Measurements from ENCODE around the gene NPPA. TPM values are rescaled to one million over a fixed set of nuclear protein-coding genes. Genes with fewer than 3 reads are reported as not detected.

Gene NPPA
- total RNA-seq, 1 donor from 2014 or later: not detected

DNA sequence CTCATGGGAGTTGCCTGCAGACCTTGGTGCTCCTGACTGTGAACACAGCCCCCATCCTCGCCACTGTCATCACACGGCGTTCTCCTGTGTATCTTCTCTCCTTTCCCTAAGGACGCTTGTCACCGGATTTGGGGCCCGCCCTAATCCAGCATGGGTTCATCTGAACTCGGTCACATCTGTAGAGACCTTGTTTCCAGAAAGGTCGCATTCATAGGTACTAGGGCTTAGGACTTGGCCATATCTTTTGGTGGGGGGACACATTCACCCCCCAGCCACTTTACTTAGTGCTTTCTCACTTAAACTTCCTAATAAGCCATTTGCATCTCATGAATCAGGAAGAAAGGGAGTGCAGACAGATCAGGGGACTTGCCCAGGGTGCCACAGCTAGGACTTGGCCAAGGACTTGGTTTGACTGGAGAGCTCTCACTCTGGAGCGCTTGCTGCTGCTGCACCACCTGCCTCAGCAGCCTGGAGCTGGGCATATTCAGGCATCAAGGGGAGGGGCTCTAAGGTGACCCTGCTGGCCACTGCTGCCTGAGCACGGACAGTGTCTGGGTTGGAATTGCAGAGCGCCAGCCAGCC lies 9.7 kb downstream of the NPPA start:
- H3K27me3 Mint-ChIP-seq (ENCODE audit: unreplicated experiment): peaks cover 11% of the 10 kb centered on the region

DNA sequence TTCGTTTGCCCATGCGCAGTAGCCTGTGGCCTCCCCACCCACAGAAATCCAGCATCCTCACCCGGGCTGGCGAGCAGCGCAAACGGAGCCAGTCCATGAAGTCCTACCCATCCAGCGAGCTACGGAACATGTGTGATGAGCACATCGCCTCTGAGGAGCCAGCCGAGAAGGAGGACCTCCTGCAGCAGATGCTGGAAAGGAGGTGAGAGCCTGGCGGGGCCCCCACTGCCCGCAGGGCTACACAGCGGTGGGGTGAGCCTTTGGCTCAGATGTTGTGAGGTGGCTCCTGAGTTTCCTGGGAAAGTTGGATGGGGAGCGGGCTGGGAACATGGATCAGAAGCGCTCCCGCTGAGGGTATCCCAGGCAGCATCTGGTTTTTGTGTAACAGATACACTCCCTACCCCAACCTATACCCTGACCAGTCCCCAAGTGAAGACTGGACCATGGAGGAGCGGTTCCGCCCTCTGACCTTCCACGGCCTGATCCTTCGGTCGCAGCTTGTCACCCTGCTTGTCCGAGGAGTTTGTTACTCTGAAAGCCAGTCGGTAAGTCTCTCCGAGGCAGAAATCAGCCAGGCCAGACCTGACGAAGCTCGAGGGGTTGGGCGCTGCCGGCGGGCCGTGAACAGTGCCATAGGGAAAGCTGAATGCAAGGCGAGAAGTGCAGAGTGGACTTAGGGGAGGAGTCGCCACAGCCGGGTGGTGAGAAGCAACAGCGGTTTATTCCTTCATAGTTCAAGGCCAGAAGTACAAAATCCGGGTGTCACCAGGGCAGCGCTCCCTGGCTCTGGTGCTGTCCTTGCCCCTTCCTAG lies 10.4 kb downstream of the NPPA start:
- TF ChIP-seq, protein P1, sequence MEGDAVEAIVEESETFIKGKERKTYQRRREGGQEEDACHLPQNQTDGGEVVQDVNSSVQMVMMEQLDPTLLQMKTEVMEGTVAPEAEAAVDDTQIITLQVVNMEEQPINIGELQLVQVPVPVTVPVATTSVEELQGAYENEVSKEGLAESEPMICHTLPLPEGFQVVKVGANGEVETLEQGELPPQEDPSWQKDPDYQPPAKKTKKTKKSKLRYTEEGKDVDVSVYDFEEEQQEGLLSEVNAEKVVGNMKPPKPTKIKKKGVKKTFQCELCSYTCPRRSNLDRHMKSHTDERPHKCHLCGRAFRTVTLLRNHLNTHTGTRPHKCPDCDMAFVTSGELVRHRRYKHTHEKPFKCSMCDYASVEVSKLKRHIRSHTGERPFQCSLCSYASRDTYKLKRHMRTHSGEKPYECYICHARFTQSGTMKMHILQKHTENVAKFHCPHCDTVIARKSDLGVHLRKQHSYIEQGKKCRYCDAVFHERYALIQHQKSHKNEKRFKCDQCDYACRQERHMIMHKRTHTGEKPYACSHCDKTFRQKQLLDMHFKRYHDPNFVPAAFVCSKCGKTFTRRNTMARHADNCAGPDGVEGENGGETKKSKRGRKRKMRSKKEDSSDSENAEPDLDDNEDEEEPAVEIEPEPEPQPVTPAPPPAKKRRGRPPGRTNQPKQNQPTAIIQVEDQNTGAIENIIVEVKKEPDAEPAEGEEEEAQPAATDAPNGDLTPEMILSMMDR (IDR thresholded peaks at IDR 0.05; ENCODE audit: unreplicated experiment): no peak
- Mint-ChIP-seq H3K27ac (ENCODE audit: unreplicated experiment) (no peak overlapping the region), H3K4me1 (ENCODE audit: unreplicated experiment) (peaks cover 5% of the 10 kb centered on the region), H3K27me3 (ENCODE audit: unreplicated experiment) (peaks cover 11% of the 10 kb centered on the region), H3K9me3 (ENCODE audit: unreplicated experiment) (no peaks in the 10 kb centered on the region), H3K36me3 (ENCODE audit: low read depth, unreplicated experiment) (peaks cover 58% of the 10 kb centered on the region), H3K4me3 (ENCODE audit: unreplicated experiment) (no peak overlapping the region)
- DNase-seq (ENCODE audit: low spot score): no peak

More for the DNA sequence above, 9.7 kb downstream of the NPPA start:
- Mint-ChIP-seq H3K4me3 (ENCODE audit: unreplicated experiment) (no peak overlapping the region), H3K36me3 (ENCODE audit: low read depth, unreplicated experiment) (peaks cover 59% of the 10 kb centered on the region), H3K9me3 (ENCODE audit: unreplicated experiment) (no peaks in the 10 kb centered on the region), H3K27ac (ENCODE audit: unreplicated experiment) (no peak overlapping the region), H3K4me1 (ENCODE audit: unreplicated experiment) (peaks cover 8% of the 10 kb centered on the region)
- TF ChIP-seq, protein P1 (IDR thresholded peaks at IDR 0.05; ENCODE audit: unreplicated experiment): no peak
- DNase-seq (ENCODE audit: low spot score): no peak

GRCh38 chr1:11835441-11836225 lies 11.9 kb downstream of the NPPA start:
- Mint-ChIP-seq H3K9me3 (ENCODE audit: unreplicated experiment) (no peaks in the 10 kb centered on the region), H3K4me1 (ENCODE audit: unreplicated experiment) (peaks cover 2% of the 10 kb centered on the region), H3K4me3 (ENCODE audit: unreplicated experiment) (peak overlapping the region; percentile 39), H3K27me3 (ENCODE audit: unreplicated experiment) (peaks cover 11% of the 10 kb centered on the region), H3K36me3 (ENCODE audit: low read depth, unreplicated experiment) (peaks cover 45% of the 10 kb centered on the region), H3K27ac (ENCODE audit: unreplicated experiment) (peak overlapping the region; percentile 11)
- TF ChIP-seq, protein P1 (IDR thresholded peaks at IDR 0.05; ENCODE audit: unreplicated experiment): no peak
- DNase-seq (ENCODE audit: low spot score): no peak

DNA sequence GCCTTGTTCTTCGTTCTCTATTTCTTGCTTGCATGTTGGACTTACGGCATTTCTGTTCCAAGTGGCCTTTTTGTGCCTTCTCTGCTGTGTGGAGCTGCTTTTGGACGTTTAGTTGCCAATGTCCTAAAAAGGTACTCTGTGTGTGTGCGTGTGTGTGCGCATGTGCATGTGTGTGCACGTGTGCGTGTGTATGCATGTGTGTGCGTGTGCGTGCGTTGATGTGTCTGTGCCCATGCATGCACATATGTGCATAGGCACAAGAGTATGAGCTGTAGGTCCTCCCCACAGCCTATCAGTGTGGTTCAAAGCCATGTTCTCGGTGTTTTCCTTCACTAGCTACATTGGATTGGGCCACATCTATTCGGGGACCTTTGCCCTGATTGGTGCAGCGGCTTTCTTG lies 13.7 kb downstream of the NPPA start:
- TF ChIP-seq, protein P1 (IDR thresholded peaks at IDR 0.05; ENCODE audit: unreplicated experiment): no peak
- Mint-ChIP-seq H3K4me1 (ENCODE audit: unreplicated experiment) (peaks cover 2% of the 10 kb centered on the region), H3K27ac (ENCODE audit: unreplicated experiment) (no peak overlapping the region), H3K9me3 (ENCODE audit: unreplicated experiment) (no peaks in the 10 kb centered on the region), H3K36me3 (ENCODE audit: low read depth, unreplicated experiment) (peaks cover 46% of the 10 kb centered on the region), H3K4me3 (ENCODE audit: unreplicated experiment) (peak overlapping the region; percentile 71), H3K27me3 (ENCODE audit: unreplicated experiment) (peaks cover 11% of the 10 kb centered on the region)
- no peak for DNase-seq (ENCODE audit: low spot score)
